WTC11 (cell line): ENCODE measurements around the gene HOXD8. TPM values are rescaled to one million over a fixed set of nuclear protein-coding genes. Genes with fewer than 3 reads are reported as not detected.

ENCODE experiments used
- ATF1 ChIP-seq: sonication (generic); formaldehyde crosslinking; IDR thresholded peaks from 2 replicates; pipeline ENCODE4 v1.8.1; 2023; ENCODE audit warnings: mild to moderate bottlenecking, moderate library complexity, missing genetic modification reagents
- GABPB1 ChIP-seq: sonication (generic); formaldehyde crosslinking; IDR thresholded peaks from 2 replicates; pipeline ENCODE4 v1.8.1; 2023; ENCODE audit warnings: mild to moderate bottlenecking, missing genetic modification reagents
- GRHL2 ChIP-seq: fragments of 250-450 bp; sonication (Bioruptor Pico); IDR thresholded peaks from 2 replicates; pipeline ENCODE4 v1.8.0; 2022; ENCODE audit warnings: mild to moderate bottlenecking, moderate library complexity; ENCODE audit not compliant: insufficient replicate concordance, severe bottlenecking
- IRF2 ChIP-seq: sonication (generic); formaldehyde crosslinking; IDR thresholded peaks from 2 replicates; pipeline ENCODE4 v1.8.0; 2022; ENCODE audit warnings: low read depth, missing genetic modification reagents, borderline replicate concordance
- JAZF1 ChIP-seq: fragments of 250-450 bp; sonication (Bioruptor Pico); IDR thresholded peaks from 2 replicates; pipeline ENCODE4 v1.9.0; 2021; ENCODE audit warnings: moderate library complexity, mild to moderate bottlenecking, inconsistent platforms
- MXD4 ChIP-seq: fragments of 250-450 bp; sonication (Bioruptor Pico); IDR thresholded peaks from 2 replicates; pipeline ENCODE4 v1.8.0; 2021; ENCODE audit warnings: mild to moderate bottlenecking, moderate library complexity, borderline replicate concordance
- ZBTB21 ChIP-seq: sonication (generic); formaldehyde crosslinking; IDR thresholded peaks from 2 replicates; pipeline ENCODE4 v1.8.1; 2023; ENCODE audit warnings: mild to moderate bottlenecking, missing genetic modification reagents, borderline replicate concordance
- ZNF138 ChIP-seq: sonication (generic); formaldehyde crosslinking; conservative IDR thresholded peaks from 2 replicates; pipeline ENCODE4 v1.8.1; 2022; ENCODE audit warnings: mild to moderate bottlenecking, moderate library complexity, missing genetic modification reagents
- ZNF396 ChIP-seq: fragments of 250-450 bp; sonication (Bioruptor Pico); IDR thresholded peaks from 2 replicates; pipeline ENCODE4 v1.8.0; 2021; ENCODE audit warnings: mild to moderate bottlenecking, moderate library complexity, borderline replicate concordance
- ZNF423 ChIP-seq: fragments of 250-450 bp; sonication (Bioruptor Pico); IDR thresholded peaks from 2 replicates; pipeline ENCODE4 v2.1.2; 2022; ENCODE audit warnings: mild to moderate bottlenecking, moderate library complexity
- ZNF671 ChIP-seq: fragments of 250-450 bp; sonication (Bioruptor Pico); IDR thresholded peaks from 2 replicates; pipeline ENCODE4 v1.8.0; 2021; ENCODE audit warnings: mild to moderate bottlenecking
- total RNA-seq: library from RNA; stranded (reverse); gene quantifications from 3 replicates; pipeline ENCODE4 v1.2.3, GENCODE V29; 2021
- TF ChIP-seq, protein P1 (sequence below): sonication (generic); formaldehyde crosslinking; IDR thresholded peaks from 2 replicates; pipeline ENCODE4 v1.8.0; 2023; ENCODE audit warnings: mild to moderate bottlenecking, missing genetic modification reagents
- TF ChIP-seq, protein P2 (sequence below): fragments of 200-600 bp; IDR thresholded peaks from 2 replicates; pipeline ENCODE4 v1.8.0; 2022; ENCODE audit warnings: antibody characterized with exemption
- TF ChIP-seq, protein P3 (sequence below): sonication (generic); formaldehyde crosslinking; IDR thresholded peaks from 2 replicates; pipeline ENCODE4 v1.8.1; 2022; ENCODE audit warnings: mild to moderate bottlenecking, moderate library complexity, missing genetic modification reagents
- TF ChIP-seq, protein P4 (sequence below): sonication (generic); formaldehyde crosslinking; IDR thresholded peaks from 2 replicates; pipeline ENCODE4 v1.8.1; 2023; ENCODE audit warnings: mild to moderate bottlenecking, missing genetic modification reagents, borderline replicate concordance
- TF ChIP-seq, protein P5 (sequence below): sonication (generic); formaldehyde crosslinking; IDR thresholded peaks from 2 replicates; pipeline ENCODE4 v1.8.1; 2022; ENCODE audit warnings: mild to moderate bottlenecking, missing genetic modification reagents, moderate library complexity, borderline replicate concordance
- TF ChIP-seq, protein P6 (sequence below): fragments of 250-450 bp; sonication (Bioruptor Pico); IDR thresholded peaks from 2 replicates; pipeline ENCODE4 v2.1.2; 2022; ENCODE audit warnings: mild to moderate bottlenecking, moderate library complexity
- TF ChIP-seq, protein P7 (sequence below): fragments of 250-450 bp; sonication (Bioruptor Pico); IDR thresholded peaks from 2 replicates; pipeline ENCODE4 v1.9.0; 2021; ENCODE audit warnings: mild to moderate bottlenecking
- TF ChIP-seq, protein P8 (sequence below): sonication (generic); formaldehyde crosslinking; IDR thresholded peaks from 2 replicates; pipeline ENCODE4 v1.8.0; 2023; ENCODE audit warnings: missing genetic modification reagents
- TF ChIP-seq, protein P9 (sequence below): sonication (generic); formaldehyde crosslinking; IDR thresholded peaks from 2 replicates; pipeline ENCODE4 v1.8.1; 2023; ENCODE audit warnings: mild to moderate bottlenecking, missing genetic modification reagents, moderate library complexity

Gene HOXD8
- total RNA-seq, 1 experiment from 2014 or later, result not detected

DNA sequence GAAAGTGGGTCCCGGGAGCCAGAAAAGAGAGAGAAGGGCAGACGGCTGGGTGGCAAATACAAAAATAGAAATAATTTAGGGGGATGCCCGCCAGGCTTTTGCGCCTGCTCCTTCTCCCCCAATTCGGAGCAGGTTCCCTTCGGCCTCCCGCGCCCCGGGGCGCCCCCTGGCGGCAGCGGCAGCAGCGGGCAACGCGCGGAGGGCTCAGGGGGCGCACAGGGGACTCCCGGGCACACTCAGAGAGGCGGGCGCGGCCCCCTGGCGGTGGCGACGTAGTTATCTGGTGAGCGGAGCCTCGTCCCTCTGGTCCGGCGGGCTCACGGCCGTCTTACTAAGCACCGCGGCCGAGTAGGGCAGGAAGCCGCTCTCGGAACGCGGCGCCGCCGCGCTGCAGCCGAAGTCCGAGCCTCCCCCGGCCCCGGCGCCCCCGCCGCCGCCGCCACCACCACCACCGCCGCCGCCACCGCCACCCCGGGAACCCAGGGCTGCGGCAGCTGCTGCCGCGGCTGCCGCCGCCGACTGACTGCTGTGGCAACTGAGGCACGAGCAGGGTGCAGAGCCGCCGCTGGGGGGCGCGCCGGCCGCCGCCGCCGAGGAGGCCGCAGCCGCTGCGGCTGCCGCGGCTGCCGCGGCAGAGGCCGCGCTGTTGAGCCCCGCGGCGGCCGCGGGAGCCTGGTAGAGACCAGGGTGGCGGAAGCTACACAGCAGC lies 49.5 kb upstream of the HOXD8 start (continued):
- TF ChIP-seq, protein P1, sequence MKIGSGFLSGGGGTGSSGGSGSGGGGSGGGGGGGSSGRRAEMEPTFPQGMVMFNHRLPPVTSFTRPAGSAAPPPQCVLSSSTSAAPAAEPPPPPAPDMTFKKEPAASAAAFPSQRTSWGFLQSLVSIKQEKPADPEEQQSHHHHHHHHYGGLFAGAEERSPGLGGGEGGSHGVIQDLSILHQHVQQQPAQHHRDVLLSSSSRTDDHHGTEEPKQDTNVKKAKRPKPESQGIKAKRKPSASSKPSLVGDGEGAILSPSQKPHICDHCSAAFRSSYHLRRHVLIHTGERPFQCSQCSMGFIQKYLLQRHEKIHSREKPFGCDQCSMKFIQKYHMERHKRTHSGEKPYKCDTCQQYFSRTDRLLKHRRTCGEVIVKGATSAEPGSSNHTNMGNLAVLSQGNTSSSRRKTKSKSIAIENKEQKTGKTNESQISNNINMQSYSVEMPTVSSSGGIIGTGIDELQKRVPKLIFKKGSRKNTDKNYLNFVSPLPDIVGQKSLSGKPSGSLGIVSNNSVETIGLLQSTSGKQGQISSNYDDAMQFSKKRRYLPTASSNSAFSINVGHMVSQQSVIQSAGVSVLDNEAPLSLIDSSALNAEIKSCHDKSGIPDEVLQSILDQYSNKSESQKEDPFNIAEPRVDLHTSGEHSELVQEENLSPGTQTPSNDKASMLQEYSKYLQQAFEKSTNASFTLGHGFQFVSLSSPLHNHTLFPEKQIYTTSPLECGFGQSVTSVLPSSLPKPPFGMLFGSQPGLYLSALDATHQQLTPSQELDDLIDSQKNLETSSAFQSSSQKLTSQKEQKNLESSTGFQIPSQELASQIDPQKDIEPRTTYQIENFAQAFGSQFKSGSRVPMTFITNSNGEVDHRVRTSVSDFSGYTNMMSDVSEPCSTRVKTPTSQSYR (CRISPR knock-in tag), result no peak
- TF ChIP-seq, protein P2, sequence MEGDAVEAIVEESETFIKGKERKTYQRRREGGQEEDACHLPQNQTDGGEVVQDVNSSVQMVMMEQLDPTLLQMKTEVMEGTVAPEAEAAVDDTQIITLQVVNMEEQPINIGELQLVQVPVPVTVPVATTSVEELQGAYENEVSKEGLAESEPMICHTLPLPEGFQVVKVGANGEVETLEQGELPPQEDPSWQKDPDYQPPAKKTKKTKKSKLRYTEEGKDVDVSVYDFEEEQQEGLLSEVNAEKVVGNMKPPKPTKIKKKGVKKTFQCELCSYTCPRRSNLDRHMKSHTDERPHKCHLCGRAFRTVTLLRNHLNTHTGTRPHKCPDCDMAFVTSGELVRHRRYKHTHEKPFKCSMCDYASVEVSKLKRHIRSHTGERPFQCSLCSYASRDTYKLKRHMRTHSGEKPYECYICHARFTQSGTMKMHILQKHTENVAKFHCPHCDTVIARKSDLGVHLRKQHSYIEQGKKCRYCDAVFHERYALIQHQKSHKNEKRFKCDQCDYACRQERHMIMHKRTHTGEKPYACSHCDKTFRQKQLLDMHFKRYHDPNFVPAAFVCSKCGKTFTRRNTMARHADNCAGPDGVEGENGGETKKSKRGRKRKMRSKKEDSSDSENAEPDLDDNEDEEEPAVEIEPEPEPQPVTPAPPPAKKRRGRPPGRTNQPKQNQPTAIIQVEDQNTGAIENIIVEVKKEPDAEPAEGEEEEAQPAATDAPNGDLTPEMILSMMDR, result peak; percentile 98
- no peak for TF ChIP-seq GABPB1
- TF ChIP-seq ZNF671, result no peak
- TF ChIP-seq, protein P3, sequence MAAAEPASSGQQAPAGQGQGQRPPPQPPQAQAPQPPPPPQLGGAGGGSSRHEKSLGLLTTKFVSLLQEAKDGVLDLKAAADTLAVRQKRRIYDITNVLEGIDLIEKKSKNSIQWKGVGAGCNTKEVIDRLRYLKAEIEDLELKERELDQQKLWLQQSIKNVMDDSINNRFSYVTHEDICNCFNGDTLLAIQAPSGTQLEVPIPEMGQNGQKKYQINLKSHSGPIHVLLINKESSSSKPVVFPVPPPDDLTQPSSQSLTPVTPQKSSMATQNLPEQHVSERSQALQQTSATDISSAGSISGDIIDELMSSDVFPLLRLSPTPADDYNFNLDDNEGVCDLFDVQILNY, result no peak
- TF ChIP-seq ZNF396 (CRISPR knock-in tag), result no peak
- no peak for TF ChIP-seq GRHL2
- TF ChIP-seq, protein P4, sequence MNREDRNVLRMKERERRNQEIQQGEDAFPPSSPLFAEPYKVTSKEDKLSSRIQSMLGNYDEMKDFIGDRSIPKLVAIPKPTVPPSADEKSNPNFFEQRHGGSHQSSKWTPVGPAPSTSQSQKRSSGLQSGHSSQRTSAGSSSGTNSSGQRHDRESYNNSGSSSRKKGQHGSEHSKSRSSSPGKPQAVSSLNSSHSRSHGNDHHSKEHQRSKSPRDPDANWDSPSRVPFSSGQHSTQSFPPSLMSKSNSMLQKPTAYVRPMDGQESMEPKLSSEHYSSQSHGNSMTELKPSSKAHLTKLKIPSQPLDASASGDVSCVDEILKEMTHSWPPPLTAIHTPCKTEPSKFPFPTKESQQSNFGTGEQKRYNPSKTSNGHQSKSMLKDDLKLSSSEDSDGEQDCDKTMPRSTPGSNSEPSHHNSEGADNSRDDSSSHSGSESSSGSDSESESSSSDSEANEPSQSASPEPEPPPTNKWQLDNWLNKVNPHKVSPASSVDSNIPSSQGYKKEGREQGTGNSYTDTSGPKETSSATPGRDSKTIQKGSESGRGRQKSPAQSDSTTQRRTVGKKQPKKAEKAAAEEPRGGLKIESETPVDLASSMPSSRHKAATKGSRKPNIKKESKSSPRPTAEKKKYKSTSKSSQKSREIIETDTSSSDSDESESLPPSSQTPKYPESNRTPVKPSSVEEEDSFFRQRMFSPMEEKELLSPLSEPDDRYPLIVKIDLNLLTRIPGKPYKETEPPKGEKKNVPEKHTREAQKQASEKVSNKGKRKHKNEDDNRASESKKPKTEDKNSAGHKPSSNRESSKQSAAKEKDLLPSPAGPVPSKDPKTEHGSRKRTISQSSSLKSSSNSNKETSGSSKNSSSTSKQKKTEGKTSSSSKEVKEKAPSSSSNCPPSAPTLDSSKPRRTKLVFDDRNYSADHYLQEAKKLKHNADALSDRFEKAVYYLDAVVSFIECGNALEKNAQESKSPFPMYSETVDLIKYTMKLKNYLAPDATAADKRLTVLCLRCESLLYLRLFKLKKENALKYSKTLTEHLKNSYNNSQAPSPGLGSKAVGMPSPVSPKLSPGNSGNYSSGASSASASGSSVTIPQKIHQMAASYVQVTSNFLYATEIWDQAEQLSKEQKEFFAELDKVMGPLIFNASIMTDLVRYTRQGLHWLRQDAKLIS, result no peak
- TF ChIP-seq, protein P5, sequence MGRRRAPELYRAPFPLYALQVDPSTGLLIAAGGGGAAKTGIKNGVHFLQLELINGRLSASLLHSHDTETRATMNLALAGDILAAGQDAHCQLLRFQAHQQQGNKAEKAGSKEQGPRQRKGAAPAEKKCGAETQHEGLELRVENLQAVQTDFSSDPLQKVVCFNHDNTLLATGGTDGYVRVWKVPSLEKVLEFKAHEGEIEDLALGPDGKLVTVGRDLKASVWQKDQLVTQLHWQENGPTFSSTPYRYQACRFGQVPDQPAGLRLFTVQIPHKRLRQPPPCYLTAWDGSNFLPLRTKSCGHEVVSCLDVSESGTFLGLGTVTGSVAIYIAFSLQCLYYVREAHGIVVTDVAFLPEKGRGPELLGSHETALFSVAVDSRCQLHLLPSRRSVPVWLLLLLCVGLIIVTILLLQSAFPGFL, result no peak
- TF ChIP-seq IRF2 (CRISPR knock-in tag), result no peak
- TF ChIP-seq ZBTB21 (CRISPR knock-in tag), result no peak
- no peak for TF ChIP-seq ZNF138
- TF ChIP-seq, protein P6, sequence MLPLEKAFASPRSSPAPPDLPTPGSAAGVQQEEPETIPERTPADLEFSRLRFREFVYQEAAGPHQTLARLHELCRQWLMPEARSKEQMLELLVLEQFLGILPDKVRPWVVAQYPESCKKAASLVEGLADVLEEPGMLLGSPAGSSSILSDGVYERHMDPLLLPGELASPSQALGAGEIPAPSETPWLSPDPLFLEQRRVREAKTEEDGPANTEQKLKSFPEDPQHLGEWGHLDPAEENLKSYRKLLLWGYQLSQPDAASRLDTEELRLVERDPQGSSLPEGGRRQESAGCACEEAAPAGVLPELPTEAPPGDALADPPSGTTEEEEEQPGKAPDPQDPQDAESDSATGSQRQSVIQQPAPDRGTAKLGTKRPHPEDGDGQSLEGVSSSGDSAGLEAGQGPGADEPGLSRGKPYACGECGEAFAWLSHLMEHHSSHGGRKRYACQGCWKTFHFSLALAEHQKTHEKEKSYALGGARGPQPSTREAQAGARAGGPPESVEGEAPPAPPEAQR (CRISPR knock-in tag), result 0 out of 2 replicates have a peak, but pooled peaks have one; percentile 55
- TF ChIP-seq, protein P7, sequence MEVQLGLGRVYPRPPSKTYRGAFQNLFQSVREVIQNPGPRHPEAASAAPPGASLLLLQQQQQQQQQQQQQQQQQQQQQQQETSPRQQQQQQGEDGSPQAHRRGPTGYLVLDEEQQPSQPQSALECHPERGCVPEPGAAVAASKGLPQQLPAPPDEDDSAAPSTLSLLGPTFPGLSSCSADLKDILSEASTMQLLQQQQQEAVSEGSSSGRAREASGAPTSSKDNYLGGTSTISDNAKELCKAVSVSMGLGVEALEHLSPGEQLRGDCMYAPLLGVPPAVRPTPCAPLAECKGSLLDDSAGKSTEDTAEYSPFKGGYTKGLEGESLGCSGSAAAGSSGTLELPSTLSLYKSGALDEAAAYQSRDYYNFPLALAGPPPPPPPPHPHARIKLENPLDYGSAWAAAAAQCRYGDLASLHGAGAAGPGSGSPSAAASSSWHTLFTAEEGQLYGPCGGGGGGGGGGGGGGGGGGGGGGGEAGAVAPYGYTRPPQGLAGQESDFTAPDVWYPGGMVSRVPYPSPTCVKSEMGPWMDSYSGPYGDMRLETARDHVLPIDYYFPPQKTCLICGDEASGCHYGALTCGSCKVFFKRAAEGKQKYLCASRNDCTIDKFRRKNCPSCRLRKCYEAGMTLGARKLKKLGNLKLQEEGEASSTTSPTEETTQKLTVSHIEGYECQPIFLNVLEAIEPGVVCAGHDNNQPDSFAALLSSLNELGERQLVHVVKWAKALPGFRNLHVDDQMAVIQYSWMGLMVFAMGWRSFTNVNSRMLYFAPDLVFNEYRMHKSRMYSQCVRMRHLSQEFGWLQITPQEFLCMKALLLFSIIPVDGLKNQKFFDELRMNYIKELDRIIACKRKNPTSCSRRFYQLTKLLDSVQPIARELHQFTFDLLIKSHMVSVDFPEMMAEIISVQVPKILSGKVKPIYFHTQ (CRISPR knock-in tag), result no peak
- TF ChIP-seq, protein P8, sequence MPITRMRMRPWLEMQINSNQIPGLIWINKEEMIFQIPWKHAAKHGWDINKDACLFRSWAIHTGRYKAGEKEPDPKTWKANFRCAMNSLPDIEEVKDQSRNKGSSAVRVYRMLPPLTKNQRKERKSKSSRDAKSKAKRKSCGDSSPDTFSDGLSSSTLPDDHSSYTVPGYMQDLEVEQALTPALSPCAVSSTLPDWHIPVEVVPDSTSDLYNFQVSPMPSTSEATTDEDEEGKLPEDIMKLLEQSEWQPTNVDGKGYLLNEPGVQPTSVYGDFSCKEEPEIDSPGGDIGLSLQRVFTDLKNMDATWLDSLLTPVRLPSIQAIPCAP, result no peak
- no peak for TF ChIP-seq JAZF1
- peak; percentile 49; the same call in 1 of the 2 replicates for TF ChIP-seq ZNF423 (CRISPR knock-in tag)
- peak; percentile 77; the same call in 1 of the 2 replicates for TF ChIP-seq MXD4 (CRISPR knock-in tag)
- TF ChIP-seq ATF1, result no peak
- TF ChIP-seq, protein P9, sequence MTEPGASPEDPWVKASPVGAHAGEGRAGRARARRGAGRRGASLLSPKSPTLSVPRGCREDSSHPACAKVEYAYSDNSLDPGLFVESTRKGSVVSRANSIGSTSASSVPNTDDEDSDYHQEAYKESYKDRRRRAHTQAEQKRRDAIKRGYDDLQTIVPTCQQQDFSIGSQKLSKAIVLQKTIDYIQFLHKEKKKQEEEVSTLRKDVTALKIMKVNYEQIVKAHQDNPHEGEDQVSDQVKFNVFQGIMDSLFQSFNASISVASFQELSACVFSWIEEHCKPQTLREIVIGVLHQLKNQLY (CRISPR knock-in tag), result no peak
